AG09309 (cell line): ENCODE measurements around the gene RILPL1.

Experiments
- DNase-seq: peaks from one replicate; pipeline ENCODE4 v3.0.0-alpha.2; 2010; ENCODE audit warnings: low read depth
- H3K4me3 ChIP-seq: 2 replicates; pipeline ENCODE4 v1.5.1; 2011; ENCODE audit warnings: mild to moderate bottlenecking, low read depth, low read length, moderate library complexity; ENCODE audit not compliant: control insufficient read depth
- CTCF ChIP-seq: IDR thresholded peaks from 2 replicates; pipeline ENCODE4 v1.5.1; 2011; ENCODE audit warnings: mild to moderate bottlenecking, low read depth, low read length, inconsistent platforms; ENCODE audit not compliant: insufficient read depth, control insufficient read depth; ENCODE audit errors: missing control alignments

Gene RILPL1

GRCh38 chr12:123506843-123507236, 26.7 kb downstream of the RILPL1 start:
- no peak for TF ChIP-seq CTCF
- H3K4me3 ChIP-seq: no peak overlapping the region
- DNase-seq: no peak

- H3K4me3 ChIP-seq: no peak overlapping the region
- no peak for TF ChIP-seq CTCF
- no peak for DNase-seq
These were observed 27.3 kb downstream of the RILPL1 start for GRCh38 chr12:123506059-123506842.

- no peak for DNase-seq
- H3K4me3 ChIP-seq: no peak overlapping the region
- TF ChIP-seq CTCF: no peak
These were observed 31.3 kb downstream of the RILPL1 start for GRCh38 chr12:123502163-123502704.

GRCh38 chr12:123499332-123499731, 34.2 kb downstream of the RILPL1 start:
- H3K4me3 ChIP-seq: no peak overlapping the region
- no peak for DNase-seq
- TF ChIP-seq CTCF: no peak

GRCh38 chr12:123498126-123498825, 35.2 kb downstream of the RILPL1 start:
- TF ChIP-seq CTCF: no peak
- H3K4me3 ChIP-seq: no peak overlapping the region
- DNase-seq: no peak

- no peak for TF ChIP-seq CTCF
- DNase-seq: no peak
- H3K4me3 ChIP-seq: no peak overlapping the region
These were observed 36.5 kb downstream of the RILPL1 start for GRCh38 chr12:123497065-123497464.
